Liver (tissue), 9 donors: ENCODE measurements around the gene CBX8. TPM values are rescaled to one million over a fixed set of nuclear protein-coding genes. Genes with fewer than 3 reads are reported as not detected.

Source experiments
- DNase-seq: peaks from one replicate; pipeline ENCODE4 v3.0.0-alpha.2; 2017; ENCODE audit warnings: low spot score
- H3K27ac ChIP-seq, 2 donors: one replicate each; pipeline ENCODE4 v1.7.0; 2013; ENCODE audit warnings: inconsistent platforms in 2 of 2, low read length in 2 of 2, control low read depth in 1 of 2, low read depth in 1 of 2, mild to moderate bottlenecking in 1 of 2
- H3K27me3 ChIP-seq, 4 donors: one replicate each; pipeline versions ENCODE4 v1.6.1 to v1.7.0; 2013; ENCODE audit warnings: low read length in 3 of 4, inconsistent platforms in 1 of 4, mild to moderate bottlenecking in 1 of 4, moderate library complexity in 1 of 4; ENCODE audit not compliant: control insufficient read depth in 4 of 4, insufficient read depth in 4 of 4
- H3K36me3 ChIP-seq, 4 donors: one replicate each; pipeline versions ENCODE4 v1.6.1 to v1.7.0; 2013; ENCODE audit warnings: low read length in 3 of 4, mild to moderate bottlenecking in 3 of 4, low read depth in 1 of 4, moderate library complexity in 1 of 4; ENCODE audit not compliant: control insufficient read depth in 4 of 4, insufficient read depth in 3 of 4
- H3K4me1 ChIP-seq, 4 donors: one replicate each; pipeline versions ENCODE4 v1.6.1 to v1.7.0; 2013; ENCODE audit warnings: low read length in 3 of 4, mild to moderate bottlenecking in 3 of 4, moderate library complexity in 1 of 4; ENCODE audit not compliant: control insufficient read depth in 4 of 4, insufficient read depth in 4 of 4
- H3K4me3 ChIP-seq, 3 donors: one replicate each; pipeline versions ENCODE4 v1.6.1 to v1.7.0; 2013; ENCODE audit warnings: low read length in 3 of 3, control low read depth in 1 of 3, low read depth in 1 of 3, mild to moderate bottlenecking in 1 of 3
- H3K9ac ChIP-seq, 2 donors: one replicate each; pipeline ENCODE4 v1.7.0; 2013; ENCODE audit warnings: low read length in 2 of 2, mild to moderate bottlenecking in 2 of 2, moderate library complexity in 2 of 2, control low read depth in 1 of 2, low read depth in 1 of 2
- H3K9me3 ChIP-seq, 4 donors: one replicate each; pipeline versions ENCODE4 v1.6.1 to v1.7.0; 2013; ENCODE audit warnings: low read length in 3 of 4; ENCODE audit not compliant: control insufficient read depth in 4 of 4
- EGR1 ChIP-seq, 2 donors: IDR thresholded peaks; 2 replicates each; pipeline ENCODE4 v1.6.1; 2016 to 2018; ENCODE audit warnings: antibody characterized with exemption in 2 of 2, low read depth in 2 of 2
- FOXA1 ChIP-seq: IDR thresholded peaks from 2 replicates; pipeline ENCODE4 v1.6.1; 2016; ENCODE audit warnings: antibody characterized with exemption
- FOXA2 ChIP-seq: IDR thresholded peaks from 2 replicates; pipeline ENCODE4 v1.6.1; 2016; ENCODE audit warnings: antibody characterized with exemption
- GABPA ChIP-seq, 2 donors: IDR thresholded peaks in 1 of 2; conservative IDR thresholded peaks in 1 of 2; 2 replicates each; pipeline ENCODE4 v1.6.1; 2016; ENCODE audit warnings: antibody characterized with exemption in 2 of 2, mild to moderate bottlenecking in 1 of 2, moderate library complexity in 1 of 2
- HNF4G ChIP-seq: IDR thresholded peaks from 2 replicates; pipeline ENCODE4 v1.6.1; 2016; ENCODE audit warnings: antibody characterized with exemption
- NR2F2 ChIP-seq: IDR thresholded peaks from 2 replicates; pipeline ENCODE4 v1.6.1; 2016; ENCODE audit warnings: antibody characterized with exemption
- RXRA ChIP-seq, 2 donors: IDR thresholded peaks; 2 replicates each; pipeline ENCODE4 v1.6.1; 2017 to 2018; ENCODE audit warnings: antibody characterized with exemption in 2 of 2, mild to moderate bottlenecking in 1 of 2
- SP1 ChIP-seq: IDR thresholded peaks from 2 replicates; pipeline ENCODE4 v1.6.1; 2018; ENCODE audit warnings: antibody characterized with exemption, mild to moderate bottlenecking
- YY1 ChIP-seq: IDR thresholded peaks from 2 replicates; pipeline ENCODE4 v1.6.1; 2016; ENCODE audit warnings: antibody characterized with exemption, mild to moderate bottlenecking
- WGBS: extraction: QIAGEN DNeasy Blood & Tissue Kit; methylation state at CpG from one replicate; pipeline ENCODE4 v1.1.7; 2013; 5-methylcytosine and 5-hydroxymethylcytosine counted together
- polyA plus RNA-seq, 2 donors: library from polyadenylated mRNA; stranded (reverse) in 1 of 2; unstranded in 1 of 2; fragments of 200-250 nt in 1 of 2; fragments of >200 nt in 1 of 2; fragmentation: Nextera tagmentation in 1 of 2; extraction: Ambion mirVana in 1 of 2; gene quantifications; one replicate each; pipeline versions ENCODE4 v1.2.1 to v1.2.3, GENCODE V29; 2013 to 2015
- total RNA-seq, 2 donors: library from RNA; depleted of rRNA; stranded (reverse); fragments of >200 nt; gene quantifications; one replicate each; pipeline ENCODE4 v1.2.3, GENCODE V29; 2014
- TF ChIP-seq, protein P1 (sequence below): IDR thresholded peaks from 2 replicates; pipeline ENCODE4 v1.6.1; 2016; ENCODE audit warnings: antibody characterized with exemption
- TF ChIP-seq, protein P2 (sequence below): IDR thresholded peaks from 2 replicates; pipeline ENCODE4 v1.6.1; 2016; ENCODE audit warnings: antibody characterized with exemption, mild to moderate bottlenecking
- TF ChIP-seq, protein P3 (sequence below): IDR thresholded peaks from 2 replicates; pipeline ENCODE4 v1.6.1; 2016; ENCODE audit warnings: antibody characterized with exemption
- donor health status: healthy.
- donor health status: healthy.
- donor health status: healthy.
- donor health status: healthy.
- donor health status: healthy.

CBX8 gene
- total and polyA plus RNA-seq, 4 donors = 0.75 to 2.7 (median 1.9) TPM

DNA sequence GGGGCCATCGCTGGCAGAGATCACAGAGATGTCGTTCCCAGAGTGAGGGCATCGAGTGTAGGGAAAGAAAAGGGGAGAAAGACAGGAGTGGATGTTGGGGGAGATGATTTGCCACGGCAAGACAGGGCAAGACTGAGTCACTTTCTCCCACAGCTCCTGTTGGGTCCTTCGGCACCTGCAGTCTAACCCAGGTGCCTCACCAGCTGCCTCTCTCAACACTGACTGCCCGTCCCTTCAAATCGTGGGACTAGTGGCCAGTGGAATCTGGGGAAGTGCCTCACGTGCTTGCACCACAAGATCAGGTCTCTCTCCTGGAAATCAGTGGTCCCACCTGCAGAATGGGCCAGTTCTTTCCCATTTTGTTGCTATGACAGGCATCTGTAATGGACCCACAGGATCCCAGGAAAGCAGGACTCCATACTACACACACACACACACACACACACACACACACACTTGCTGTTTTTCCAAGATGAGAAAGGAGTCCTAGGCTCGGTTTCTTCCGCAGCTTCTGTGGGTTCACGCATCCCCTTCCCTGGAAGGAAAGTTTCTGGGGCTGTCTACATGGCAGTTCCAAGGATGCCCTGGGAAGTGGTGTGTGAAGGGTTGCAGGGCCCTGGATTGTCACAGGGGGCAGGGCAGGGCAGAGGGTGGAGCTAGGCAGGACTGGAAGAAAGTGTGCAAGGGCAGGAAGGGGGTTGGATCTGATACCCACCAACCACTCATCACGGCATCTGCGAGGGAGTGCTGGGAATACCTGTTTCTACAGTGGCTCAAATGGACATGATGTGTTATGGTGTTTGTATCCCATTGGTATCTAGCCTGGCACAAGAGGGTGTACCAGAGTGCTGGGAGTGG lies 10.2 kb upstream of the CBX8 start:
- Histone ChIP-seq H3K27ac (no peak overlapping the region), H3K4me3 (no peak overlapping the region), H3K9ac (no peak overlapping the region), H3K36me3 (no peaks in the 10 kb centered on the region), H3K4me1 (peaks cover 0 to 18% (median 14%) of the 10 kb centered on the region in 4 donors), H3K9me3 (peaks cover 0 to 6% (median 0%) of the 10 kb centered on the region in 4 donors), H3K27me3 (peaks cover 11 to 63% (median 37%) of the 10 kb centered on the region in 4 donors)
- DNase-seq = no peak
- TF ChIP-seq, protein P1, sequence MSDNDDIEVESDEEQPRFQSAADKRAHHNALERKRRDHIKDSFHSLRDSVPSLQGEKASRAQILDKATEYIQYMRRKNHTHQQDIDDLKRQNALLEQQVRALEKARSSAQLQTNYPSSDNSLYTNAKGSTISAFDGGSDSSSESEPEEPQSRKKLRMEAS = no peak
- no peak for TF ChIP-seq RXRA (IDR thresholded peaks at IDR 0.05)
- TF ChIP-seq HNF4G = no peak
- no peak for TF ChIP-seq GABPA (IDR thresholded peaks at IDR 0.05 in 1 of 2, conservative IDR thresholded peaks at IDR 0.05 in 1 of 2)
- TF ChIP-seq EGR1 (IDR thresholded peaks at IDR 0.05; ENCODE audit: low read depth in 2 of 2) = no peak
- no peak for TF ChIP-seq SP1
- TF ChIP-seq FOXA1 = no peak
- TF ChIP-seq NR2F2 = no peak
- no peak for TF ChIP-seq FOXA2
- TF ChIP-seq, protein P2, sequence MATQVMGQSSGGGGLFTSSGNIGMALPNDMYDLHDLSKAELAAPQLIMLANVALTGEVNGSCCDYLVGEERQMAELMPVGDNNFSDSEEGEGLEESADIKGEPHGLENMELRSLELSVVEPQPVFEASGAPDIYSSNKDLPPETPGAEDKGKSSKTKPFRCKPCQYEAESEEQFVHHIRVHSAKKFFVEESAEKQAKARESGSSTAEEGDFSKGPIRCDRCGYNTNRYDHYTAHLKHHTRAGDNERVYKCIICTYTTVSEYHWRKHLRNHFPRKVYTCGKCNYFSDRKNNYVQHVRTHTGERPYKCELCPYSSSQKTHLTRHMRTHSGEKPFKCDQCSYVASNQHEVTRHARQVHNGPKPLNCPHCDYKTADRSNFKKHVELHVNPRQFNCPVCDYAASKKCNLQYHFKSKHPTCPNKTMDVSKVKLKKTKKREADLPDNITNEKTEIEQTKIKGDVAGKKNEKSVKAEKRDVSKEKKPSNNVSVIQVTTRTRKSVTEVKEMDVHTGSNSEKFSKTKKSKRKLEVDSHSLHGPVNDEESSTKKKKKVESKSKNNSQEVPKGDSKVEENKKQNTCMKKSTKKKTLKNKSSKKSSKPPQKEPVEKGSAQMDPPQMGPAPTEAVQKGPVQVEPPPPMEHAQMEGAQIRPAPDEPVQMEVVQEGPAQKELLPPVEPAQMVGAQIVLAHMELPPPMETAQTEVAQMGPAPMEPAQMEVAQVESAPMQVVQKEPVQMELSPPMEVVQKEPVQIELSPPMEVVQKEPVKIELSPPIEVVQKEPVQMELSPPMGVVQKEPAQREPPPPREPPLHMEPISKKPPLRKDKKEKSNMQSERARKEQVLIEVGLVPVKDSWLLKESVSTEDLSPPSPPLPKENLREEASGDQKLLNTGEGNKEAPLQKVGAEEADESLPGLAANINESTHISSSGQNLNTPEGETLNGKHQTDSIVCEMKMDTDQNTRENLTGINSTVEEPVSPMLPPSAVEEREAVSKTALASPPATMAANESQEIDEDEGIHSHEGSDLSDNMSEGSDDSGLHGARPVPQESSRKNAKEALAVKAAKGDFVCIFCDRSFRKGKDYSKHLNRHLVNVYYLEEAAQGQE = no peak
- TF ChIP-seq, protein P3, sequence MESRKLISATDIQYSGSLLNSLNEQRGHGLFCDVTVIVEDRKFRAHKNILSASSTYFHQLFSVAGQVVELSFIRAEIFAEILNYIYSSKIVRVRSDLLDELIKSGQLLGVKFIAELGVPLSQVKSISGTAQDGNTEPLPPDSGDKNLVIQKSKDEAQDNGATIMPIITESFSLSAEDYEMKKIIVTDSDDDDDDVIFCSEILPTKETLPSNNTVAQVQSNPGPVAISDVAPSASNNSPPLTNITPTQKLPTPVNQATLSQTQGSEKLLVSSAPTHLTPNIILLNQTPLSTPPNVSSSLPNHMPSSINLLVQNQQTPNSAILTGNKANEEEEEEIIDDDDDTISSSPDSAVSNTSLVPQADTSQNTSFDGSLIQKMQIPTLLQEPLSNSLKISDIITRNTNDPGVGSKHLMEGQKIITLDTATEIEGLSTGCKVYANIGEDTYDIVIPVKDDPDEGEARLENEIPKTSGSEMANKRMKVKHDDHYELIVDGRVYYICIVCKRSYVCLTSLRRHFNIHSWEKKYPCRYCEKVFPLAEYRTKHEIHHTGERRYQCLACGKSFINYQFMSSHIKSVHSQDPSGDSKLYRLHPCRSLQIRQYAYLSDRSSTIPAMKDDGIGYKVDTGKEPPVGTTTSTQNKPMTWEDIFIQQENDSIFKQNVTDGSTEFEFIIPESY = no peak
- TF ChIP-seq YY1 = no peak
- WGBS = 32% methylated on average over 13 of the region's 13 CpGs

DNA sequence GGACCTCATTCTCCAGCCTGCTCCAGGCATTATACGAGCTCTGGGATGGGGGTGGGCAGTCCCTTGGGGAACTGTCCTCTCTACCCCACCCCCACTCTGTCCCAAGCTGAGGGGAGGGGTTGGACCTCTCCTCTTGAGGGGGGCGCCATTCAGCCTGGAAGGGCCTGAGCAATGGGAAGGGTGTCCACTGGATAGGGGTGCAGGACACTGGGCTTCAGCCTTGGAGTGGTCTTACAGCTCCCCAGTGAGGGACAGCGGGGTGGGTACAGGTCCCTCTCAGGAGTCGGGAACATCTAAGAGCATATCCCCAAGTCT lies 9.5 kb upstream of the CBX8 start:
- WGBS = 18% methylated on average over 4 of the region's 4 CpGs
- H3K27ac ChIP-seq = no peak overlapping the region
- no peak for DNase-seq
- H3K27me3 ChIP-seq = peaks cover 11 to 65% (median 37%) of the 10 kb centered on the region in 4 donors
- no peak overlapping the region for H3K4me3 ChIP-seq
- peaks cover 0 to 15% (median 11%) of the 10 kb centered on the region in 4 donors for H3K4me1 ChIP-seq
- H3K9me3 ChIP-seq = peaks cover 0 to 6% (median 0%) of the 10 kb centered on the region in 4 donors
- H3K9ac ChIP-seq = no peak overlapping the region
- no peak for TF ChIP-seq SP1
- TF ChIP-seq, protein P1 = no peak
- no peak for TF ChIP-seq FOXA1
- H3K36me3 ChIP-seq = no peaks in the 10 kb centered on the region
